HG03565 (cell line): Measurements from ENCODE around the gene TFAP2A.

Experiments
- ATAC-seq: cut with Tn5 transposase; IDR thresholded peaks from one replicate; pipeline ENCODE4 v1.9.1; 2021; ENCODE audit warnings: mild to moderate bottlenecking, moderate library complexity; ENCODE audit not compliant: unreplicated experiment

Gene TFAP2A

DNA sequence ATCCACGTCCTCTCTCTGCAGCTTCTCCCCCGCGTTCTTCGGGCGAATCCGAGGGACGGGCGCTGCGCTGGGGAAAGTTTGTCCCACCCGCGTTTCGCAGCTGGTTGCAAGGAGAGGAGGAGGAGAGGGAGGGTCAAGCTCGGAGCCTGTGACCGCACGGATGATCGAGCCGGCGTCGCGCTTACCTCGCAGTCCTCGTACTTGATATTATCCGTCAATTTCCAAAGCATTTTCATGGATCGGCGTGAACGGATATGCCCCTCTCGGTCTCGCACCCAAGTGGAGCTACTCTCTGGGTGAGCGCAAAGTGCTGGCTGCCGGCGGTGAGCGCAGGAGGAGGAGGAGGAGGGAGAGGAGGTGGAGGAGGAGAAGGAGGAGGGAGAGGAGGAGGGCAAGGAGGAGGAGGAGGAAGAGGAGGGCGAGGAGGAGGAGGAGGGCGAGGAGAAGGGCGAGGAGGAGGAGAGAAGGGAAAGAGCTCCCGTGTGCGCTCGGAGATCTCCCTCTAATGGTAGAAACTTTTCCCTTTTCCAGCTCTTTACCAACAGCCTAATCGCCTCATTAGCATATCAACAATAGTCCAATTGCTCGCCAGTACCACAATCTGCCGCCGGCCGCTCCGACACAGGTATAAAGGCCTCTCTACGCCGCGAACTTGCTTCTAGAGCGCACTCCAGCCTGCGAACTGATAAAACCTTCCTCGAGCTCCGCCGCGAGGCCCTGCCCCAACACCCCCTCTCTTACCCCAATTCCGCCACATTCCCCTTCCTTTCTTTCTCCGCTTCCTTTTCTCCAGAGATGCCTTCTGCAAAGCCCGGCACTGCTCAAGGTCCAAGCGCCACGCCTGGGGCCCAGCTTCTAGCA lies at the start of gene TFAP2A:
TSS of gene TFAP2A (minus strand) at position 319 of the 861 bp plus-strand sequence. CDS start at position 236, 83 bp downstream.
- no peak for ATAC-seq

DNA sequence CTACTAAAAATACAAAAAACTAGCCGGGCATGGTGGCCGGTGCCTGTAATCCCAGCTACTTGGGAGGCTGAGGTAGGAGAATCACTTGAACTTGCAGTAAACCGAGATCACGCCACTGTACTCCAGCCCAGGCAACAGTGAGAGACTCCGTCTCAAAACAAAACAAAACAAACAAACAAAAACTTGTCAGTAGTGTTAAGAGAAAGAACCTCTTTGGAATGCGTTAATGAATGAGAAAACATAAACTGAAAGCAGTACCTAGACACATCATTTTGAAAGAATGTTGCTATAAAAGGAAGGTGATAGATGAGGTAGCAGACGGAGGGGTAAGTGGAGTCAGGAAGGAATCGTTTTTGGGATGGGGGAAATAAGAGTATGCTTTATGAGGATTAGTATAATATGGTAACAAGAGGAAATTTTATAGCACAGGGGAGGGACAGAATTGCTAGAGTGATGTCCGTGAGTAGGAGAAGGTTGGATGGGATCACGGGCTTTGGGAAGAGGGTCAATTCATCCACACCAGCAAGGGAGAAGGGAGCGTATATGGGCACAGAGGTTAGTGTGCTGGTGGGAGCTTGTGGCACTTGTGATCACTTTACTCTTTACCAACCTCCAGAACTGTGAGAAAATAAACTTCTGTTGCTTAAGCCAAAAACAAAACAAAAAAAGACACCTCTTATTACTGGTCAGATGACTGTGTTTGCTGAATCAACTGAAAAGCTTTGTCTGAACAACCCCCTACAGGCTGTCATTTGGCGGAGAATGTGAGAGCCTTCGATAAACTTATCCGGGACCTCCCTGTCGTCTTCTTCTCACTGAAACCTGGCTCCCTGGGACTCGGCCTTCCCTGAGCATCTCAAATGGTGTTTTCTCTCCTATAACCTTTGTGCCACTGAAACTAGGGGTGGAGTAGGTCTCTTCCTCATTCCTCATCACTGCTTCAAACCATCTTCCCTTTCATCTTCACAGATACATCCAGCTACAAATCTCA lies 48.9 kb upstream of the TFAP2A start:
- no peak for ATAC-seq

DNA sequence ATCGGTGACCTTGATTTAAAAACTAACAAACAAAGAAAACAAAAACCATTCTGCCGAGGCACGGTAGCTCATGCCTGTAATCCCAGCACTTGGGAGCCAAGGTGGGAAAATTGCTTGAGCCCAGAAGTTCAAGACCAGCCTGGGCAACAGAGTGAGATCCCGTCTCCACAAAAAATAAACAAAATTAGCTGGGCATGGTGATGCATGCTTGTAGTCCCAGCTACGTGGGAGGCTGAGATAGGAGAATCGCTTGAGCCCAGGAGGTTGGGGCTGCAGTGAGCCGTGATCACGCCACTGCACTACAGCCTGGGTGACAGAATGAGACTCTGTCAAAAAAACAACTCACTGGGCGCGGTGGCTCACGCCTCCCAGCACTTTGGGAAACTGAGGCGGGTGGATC lies 48.2 kb upstream of the TFAP2A start:
- no peak for ATAC-seq

DNA sequence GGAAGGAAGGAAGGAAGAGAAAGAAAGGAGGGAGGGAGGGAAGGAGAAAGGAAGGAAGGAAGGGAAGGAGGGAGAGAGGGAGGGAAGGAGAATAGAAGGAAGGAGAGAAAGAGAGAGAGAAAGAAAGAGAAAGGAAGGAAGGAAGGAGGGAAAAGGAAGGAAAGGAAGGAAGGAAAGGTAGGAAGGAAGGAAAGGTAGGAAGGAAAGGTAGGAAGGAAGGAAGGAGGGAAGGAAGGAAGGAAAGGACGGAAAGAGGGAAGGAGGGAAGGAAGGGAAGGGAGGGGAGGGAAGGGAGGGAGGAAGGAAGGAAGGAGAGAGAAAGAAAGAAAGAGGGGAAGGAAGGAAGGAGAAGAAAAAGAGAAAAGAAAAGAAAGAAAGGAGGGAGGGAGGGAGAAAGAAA lies 47.0 kb upstream of the TFAP2A start:
- ATAC-seq, result no peak

DNA sequence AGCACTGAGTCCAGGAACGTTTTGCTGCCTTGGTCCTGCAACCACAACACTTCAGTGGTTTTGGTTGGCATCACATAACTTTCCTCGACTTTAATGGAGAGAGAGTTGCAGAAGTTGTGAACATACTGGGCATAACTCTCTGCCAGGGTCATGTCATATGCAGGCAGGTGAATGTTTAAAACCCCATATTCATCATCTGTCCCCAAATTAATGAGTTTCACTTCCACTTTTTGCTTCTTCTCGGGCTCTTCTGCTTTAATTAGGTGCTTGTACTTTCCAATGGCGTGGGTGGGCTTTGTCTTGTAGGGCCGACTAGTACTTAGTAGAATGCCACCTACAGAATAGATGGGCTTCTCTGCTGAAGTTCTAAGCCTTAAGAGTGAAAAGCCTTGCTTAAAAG lies 45.2 kb upstream of the TFAP2A start:
- ATAC-seq, result peak; percentile 95

DNA sequence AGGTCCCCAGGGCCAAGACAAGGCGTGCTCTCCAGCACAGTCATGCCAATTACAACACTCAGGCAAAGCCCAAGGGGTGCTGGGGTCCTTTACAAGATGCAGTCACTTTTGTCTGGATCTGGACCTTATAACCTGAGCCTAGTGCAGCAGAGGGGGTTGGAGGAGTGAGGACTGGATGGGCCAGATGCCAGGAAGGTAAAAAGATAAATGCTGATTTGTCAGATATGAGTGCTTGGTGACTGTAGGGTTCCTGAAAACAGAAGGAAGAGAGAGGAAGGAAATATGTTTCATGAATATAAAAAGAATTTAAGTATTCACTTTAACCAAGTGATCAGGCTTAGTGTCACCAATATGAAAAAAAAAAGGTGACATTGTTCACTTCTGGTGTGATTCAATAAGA lies 43.4 kb upstream of the TFAP2A start:
- no peak for ATAC-seq

DNA sequence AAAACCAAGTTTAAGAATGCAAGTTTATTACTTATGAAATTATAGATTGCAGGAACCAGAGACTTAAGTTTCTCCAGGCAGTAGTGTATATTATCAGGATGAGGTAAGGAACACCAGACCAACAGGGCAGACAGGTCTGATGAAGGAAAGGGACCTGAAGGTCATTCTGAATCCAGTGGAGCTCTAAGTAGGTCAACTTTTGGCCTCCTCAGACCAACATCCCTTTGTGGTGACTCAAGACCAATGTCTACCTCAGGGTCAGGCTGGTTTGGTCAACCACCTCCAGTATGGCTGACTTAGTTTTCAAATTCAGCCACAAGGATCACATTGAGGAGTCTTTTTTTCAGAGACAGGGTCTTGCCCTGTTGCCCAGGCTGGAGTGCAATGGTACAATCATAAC lies 38.7 kb upstream of the TFAP2A start:
- ATAC-seq, result no peak

DNA sequence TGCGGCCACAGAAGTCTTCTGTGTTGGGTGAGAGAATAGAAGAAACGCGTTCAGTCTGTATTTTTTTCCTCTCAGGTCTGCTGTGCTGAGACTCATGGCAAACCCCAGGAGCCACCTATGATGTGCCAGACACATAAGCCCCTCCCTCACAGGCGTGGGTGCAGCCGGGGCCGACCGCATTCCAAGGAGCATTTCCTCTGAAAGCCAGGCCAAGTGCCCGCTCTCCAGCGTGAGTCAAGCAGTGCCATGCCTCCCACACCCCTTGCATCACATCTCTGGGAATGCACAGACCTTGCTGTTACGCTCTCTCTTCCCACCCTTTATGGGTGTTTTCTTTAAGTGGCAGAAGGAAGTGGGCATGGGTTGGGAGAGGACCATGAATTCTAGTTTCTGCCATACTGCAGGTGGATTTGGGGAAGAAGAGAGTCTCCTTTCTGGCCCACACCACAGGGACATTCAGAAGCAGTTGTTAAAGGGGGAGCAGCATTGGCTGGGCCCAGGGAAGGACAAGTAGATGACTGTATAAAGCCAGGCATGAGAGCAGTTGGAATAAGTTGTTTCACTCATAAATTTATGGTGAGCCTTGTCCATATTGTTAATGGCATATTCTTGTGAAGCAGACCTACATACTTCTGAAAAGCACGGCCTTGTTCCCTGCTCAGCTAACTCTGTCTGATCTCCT lies 37.1 kb upstream of the TFAP2A start:
- ATAC-seq, result no peak

DNA sequence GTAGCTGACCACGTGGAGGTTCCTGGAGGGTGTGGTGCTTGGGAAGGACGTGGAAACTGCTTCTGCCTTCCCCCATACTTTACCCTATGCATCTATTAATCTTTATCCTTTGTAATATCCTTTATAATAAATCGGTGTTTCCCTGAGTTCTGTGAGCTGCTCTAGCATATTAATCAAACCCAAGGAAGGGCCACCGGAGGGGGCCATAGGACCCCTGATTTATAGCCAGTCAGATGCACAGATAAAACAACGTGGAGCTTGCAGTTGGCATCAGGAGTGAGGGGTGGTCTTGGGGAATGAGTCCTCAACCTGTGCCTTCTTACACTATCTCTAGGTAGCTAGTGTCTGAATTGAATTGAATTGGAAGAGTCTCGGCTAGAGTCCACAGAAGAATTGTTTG lies 36.5 kb upstream of the TFAP2A start:
- no peak for ATAC-seq

DNA sequence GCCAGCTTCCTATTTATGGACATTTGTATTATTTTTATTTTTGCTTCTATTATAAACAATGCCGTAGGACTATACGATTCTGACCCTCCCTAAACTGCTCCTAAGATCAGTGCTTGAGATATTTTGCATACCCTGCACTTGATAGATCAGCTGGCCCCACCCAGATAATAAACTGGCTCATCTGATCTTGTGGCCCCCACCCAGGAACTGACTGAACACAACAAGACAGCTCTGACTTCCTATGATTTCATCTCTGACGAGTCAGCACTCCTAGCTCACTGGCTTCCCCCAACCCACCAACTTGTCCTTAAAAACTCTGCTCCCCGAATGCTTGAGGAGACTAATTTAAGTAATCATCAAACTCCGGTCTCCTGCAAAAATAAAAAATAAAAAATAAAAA lies 34.9 kb upstream of the TFAP2A start:
- no peak for ATAC-seq

DNA sequence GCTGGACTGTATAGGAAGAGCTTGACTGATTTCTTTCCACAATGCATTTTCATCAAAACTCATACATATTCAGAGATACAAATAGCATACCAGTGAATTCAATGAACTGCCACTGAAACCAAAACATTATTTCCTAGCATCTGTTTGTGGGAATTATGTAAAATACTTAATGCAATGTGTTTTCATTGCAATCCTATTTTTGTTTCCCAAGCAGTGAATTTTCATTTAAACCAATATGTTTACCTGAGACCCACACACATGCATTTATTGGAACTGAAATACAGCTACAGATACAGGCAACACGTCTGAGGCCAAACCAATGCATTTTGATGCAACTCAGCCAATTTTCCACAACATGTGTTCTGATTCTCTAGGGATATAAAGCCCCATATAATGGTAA lies 33.2 kb upstream of the TFAP2A start:
- ATAC-seq, result no peak

DNA sequence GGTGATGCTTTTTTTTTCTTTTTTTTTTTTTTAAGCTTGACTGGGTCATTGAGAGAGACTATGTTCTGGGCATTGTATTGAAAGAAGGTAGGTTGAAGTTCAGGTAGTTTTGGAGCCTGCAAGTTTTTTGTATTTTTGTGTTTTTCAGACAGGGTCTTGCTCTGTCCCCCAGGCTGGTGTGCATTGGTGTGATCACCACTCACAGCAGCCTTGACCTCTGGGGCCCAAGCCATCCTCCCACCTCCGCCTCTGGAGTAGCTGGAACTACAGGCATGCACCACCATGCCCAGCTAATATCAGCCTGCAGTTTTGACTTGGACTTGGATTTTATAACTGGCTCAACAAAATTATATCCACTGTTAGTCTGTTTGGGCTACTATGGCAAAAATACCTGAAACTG lies 31.7 kb upstream of the TFAP2A start:
- no peak for ATAC-seq

DNA sequence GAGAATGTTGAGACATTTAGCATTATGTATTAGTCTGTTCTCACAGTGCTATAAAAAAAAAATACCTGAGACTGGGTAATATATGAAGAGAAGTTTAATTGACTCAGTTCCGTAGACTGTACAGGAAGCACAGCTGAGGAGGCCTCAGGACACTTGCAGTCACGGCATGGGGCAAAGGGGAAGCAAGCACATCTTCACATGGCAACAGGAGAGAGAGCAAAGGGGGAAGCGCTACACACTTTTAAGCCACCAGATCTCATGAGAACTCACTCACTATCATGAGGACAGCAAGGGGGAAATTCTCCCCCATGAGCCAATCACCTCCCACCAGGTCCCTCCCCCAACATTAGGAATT lies 26.8 kb upstream of the TFAP2A start:
- ATAC-seq, result no peak

DNA sequence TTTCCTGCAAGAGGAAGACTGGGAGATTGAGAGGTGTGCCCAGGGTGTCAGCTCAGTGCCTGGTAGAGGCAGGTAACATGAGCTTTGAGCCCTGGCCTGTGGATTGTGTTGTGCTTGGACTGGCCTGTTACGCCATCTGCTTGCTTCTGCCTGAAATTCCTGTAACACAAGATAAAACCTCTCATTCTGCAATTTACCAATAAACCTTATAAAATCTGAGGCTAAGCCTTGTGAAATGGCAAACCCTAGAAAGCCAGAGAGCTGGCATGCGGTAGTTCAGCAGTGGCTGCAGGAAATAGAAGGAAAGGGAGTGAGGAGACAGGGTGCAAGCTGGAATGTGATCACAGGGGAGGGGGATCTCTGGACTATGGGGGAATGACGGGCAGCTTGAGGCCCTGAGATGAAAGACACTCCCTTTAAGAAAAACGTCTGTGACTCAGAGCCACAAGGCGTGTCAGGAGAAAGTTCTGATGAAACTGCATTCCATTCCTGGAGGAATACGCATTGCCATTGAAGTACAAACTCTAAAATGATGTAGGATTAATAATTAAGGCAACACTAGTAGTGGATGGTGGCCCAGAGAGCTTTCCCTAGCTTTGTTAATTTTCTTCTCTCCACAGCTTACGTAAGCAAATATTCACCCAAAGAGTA lies 26.3 kb upstream of the TFAP2A start:
- ATAC-seq, result no peak

DNA sequence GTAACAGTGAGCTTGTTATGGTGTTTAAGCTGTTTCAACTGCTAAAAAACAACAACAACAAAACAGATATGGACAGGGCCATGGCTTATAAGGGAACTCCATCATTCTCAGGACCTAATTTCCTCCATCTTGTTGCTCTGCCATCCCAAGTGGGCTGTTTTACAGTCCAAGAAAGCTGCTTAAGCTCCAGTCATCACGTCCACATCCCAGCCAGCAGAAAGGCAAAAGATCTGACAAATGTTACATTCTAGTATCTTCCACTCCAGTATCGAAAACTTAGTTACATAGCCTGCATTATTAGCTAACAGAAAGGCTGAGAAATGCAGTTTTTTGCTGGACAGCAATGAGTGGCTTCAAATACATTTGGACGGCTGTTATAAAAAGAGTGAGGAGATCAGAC lies 23.0 kb upstream of the TFAP2A start:
- ATAC-seq, result no peak

DNA sequence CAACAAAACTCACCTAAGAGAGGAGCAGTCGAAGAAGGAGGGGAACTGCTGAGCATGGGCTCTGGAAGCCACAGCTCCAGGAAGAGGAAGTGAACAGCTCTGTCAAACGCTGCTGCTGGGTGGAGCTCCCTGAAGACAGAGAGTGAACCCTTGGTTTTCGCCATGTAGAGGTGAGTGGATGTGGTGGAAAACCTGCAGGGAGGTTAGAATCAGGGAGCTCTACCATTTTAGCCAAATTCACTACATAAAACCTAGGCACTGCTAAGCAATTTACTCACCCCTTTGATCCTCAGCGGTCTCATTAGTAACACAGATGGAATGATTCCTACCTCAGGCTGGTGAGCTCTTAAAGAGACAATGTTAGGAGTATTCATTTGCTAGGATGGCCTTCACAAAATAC lies 19.4 kb upstream of the TFAP2A start:
- ATAC-seq, result no peak

DNA sequence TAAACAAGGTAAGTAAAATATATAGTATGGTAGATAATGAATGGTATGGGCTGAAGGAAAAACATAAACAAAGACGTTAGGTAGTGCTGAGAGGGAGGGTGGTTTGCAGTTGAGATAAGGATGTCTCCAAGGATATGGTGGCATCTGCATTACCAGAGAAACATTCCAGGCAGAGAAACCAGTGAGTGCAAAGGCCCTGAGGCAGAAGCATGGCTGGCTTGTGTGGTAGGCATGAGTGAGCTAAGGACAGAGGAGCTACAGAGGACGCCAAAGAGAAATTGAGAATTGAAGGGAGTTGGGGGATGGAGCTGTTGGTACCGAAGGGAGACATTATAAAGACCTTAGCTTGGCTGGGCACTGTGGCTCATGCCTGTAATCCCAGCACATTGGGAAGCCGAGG lies 18.4 kb upstream of the TFAP2A start:
- ATAC-seq, result no peak

DNA sequence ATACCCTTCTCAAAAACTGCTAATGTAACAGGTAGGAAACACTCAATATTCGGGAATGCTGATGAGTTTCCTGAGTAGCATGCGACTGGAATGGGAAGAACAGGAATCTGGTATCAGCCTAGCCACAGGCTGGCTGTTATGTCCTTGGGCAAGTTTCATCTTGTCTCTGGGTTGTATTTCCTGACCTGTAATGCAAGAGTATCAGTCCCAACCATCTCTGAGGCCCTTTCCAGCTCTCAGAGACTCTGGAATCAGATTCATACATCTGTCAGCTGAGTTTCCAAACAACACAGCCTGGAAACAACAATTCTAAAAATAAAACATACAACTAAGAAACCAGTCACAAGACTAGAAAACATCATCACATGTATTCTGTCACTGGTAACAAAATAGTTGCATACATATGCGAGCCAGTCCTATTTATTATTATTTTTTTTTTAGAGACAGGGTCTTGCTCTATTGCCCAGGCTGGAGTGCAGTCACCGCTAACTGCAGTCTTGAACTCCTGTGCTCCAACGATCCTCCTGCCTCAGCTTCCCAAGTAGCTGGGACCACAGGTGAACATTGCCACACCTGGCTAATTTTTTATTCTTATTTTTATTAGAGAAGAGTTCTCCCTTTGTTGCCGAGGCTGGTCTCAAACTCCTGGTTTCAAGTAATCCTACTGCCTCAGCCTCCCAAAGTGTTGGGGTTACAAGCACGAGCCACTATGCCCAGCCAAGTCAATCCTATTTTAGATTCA lies 16.7 kb upstream of the TFAP2A start:
- no peak for ATAC-seq

DNA sequence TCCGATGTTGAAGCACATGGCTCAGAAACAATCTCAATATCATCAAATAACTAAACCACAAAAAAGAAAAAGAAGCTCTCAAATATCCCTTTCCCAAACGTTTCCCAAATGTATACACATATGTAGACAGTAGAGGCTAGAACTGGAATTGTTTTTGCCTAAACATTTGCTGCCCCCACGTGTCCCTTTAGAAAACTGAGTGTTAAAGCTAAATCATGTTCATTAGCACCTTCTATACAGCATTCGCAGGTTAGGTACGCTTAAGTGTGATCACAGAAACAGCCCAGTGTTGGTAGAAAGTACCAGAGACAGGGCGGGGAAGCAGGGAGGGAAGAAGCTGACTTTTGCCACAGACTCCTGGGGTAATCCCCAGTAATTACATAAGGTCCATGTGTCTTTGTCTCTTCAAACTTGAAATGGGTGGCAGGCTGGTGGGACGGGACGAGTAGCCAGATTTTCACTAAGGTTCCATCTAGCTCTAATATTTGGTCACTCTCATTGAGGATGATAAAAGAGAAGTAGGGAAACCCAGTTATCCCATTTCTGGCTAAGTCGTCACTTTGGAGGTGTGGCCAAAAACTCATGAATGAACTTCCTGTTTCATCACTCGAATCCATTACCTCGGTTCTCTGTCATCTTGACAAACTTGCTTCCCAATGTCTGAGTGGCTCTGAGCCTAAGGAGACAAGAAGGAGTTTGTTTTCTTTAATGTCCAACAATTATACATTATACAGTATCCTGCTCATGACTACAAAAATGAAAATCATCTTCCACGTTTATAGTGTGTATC lies 15.0 kb upstream of the TFAP2A start:
- ATAC-seq, result peak; percentile 59
